Brain microvascular endothelial cell (primary cell): ENCODE measurements around the gene SYAP1.
A peak's percentile ranks its signal among the peaks of the same experiment; 100 is the strongest.

Source experiments
- DNase-seq: peaks from one replicate; pipeline ENCODE4 v3.0.0-alpha.2; 2020
- H3K27ac ChIP-seq: fragments of 250-450 bp; sonication (Bioruptor Pico); 2 replicates; pipeline ENCODE4 v1.5.1; 2020; ENCODE audit warnings: mild to moderate bottlenecking, moderate library complexity
- H3K27me3 ChIP-seq: fragments of 250-450 bp; sonication (Bioruptor Pico); replicated peaks from 2 replicates; pipeline ENCODE4 v1.5.1; 2020; ENCODE audit warnings: mild to moderate bottlenecking
- H3K36me3 ChIP-seq: fragments of 250-450 bp; sonication (Bioruptor Pico); replicated peaks from 2 replicates; pipeline ENCODE4 v1.5.1; 2020; ENCODE audit warnings: mild to moderate bottlenecking
- H3K4me3 ChIP-seq: 2 replicates; pipeline ENCODE4 v1.5.1; 2011; ENCODE audit warnings: low read depth, mild to moderate bottlenecking, control low read depth, low read length, moderate library complexity
- in situ Hi-C: cut with HindIII; loops from 2 replicates; pipeline ENCODE4 v1.10.0; 2017; ENCODE audit warnings: low sequenced_read_pairs, low pct_ligation_motif_present
- TF ChIP-seq, protein P1 (sequence below): IDR thresholded peaks from 2 replicates; pipeline ENCODE4 v1.5.1; 2011; ENCODE audit warnings: low read depth, mild to moderate bottlenecking, moderate library complexity, low read length, control low read depth, inconsistent platforms; ENCODE audit errors: missing control alignments

SYAP1 gene

DNA sequence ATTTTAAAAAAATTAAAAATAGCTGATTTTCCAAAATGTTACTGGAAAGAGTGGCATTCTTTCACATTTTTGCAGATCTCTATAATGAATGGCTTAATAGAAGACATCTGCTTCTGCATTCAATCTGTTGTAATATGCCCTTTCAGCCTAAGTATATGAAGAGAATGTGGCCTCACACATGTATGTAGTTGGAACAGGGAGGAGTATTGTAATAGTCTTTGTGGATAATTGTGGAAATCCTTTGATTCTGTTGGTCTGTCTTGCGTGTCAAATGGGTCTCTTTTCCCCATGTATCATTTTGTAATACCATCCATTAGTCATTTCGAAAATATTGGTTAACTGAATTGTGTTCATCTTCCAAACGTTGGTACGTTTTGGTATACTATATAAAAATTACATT is 78.4 kb downstream of the SYAP1 start:
- TF ChIP-seq, protein P1, sequence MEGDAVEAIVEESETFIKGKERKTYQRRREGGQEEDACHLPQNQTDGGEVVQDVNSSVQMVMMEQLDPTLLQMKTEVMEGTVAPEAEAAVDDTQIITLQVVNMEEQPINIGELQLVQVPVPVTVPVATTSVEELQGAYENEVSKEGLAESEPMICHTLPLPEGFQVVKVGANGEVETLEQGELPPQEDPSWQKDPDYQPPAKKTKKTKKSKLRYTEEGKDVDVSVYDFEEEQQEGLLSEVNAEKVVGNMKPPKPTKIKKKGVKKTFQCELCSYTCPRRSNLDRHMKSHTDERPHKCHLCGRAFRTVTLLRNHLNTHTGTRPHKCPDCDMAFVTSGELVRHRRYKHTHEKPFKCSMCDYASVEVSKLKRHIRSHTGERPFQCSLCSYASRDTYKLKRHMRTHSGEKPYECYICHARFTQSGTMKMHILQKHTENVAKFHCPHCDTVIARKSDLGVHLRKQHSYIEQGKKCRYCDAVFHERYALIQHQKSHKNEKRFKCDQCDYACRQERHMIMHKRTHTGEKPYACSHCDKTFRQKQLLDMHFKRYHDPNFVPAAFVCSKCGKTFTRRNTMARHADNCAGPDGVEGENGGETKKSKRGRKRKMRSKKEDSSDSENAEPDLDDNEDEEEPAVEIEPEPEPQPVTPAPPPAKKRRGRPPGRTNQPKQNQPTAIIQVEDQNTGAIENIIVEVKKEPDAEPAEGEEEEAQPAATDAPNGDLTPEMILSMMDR = no peak
- DNase-seq = no peak
- Histone ChIP-seq H3K36me3 (no peaks in the 10 kb centered on the region), H3K27ac (no peak overlapping the region), H3K27me3 (no peaks in the 10 kb centered on the region), H3K4me3 (no peak overlapping the region)
- in situ Hi-C loops = no loop called here

DNA sequence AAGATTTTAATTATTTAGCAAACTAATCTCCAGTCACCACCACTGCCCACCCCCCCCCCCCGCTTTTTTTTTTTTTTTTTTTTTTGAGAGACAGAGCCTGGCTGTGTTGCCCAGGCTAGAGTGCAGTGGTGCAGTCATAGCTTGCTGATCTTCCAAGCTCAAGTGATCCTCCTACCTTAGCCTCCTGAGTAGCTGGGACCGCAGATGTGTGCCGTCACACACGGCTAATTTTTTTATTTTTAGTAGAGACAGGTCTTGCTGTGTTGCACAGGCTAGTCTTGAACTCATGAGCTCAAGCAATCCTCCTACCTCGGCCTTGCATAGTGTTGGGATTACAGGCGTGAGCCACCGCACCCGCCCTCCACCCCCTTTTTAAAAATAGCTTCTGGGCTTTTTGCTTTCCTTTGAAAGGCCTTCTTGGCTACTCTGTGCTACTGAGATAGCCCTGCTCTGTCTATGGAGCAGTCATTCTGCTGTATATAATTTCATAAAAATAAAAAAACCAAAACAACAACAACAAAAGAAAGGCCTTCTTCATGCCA is 85.6 kb downstream of the SYAP1 start:
- H3K4me3 ChIP-seq = no peak overlapping the region
- TF ChIP-seq, protein P1 = no peak
- H3K27me3 ChIP-seq = no peaks in the 10 kb centered on the region
- H3K36me3 ChIP-seq = no peaks in the 10 kb centered on the region
- in situ Hi-C loops = no loop called here
- H3K27ac ChIP-seq = no peak overlapping the region
- DNase-seq = no peak

DNA sequence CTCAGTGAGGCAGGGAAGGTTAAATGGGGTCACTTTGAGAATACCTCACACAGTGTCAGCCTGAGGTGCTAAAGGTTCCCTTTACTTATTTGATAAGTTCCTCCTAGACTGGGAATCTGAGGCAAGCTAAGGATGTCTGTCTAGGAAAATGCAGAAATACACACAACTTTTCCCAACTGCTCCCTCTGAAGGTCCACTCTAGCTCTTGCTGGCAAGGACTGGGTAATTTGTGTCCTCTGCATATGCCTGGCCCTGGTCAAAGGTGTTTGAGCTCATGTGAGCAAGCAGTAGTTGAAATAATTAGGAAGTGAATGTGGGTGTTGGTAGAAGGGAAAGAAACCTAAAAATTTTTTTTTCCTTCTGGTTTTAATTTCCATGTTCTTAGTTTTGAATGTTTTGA is 88.1 kb downstream of the SYAP1 start:
- TF ChIP-seq, protein P1 = no peak
- in situ Hi-C loops = no loop called here
- H3K27me3 ChIP-seq = no peaks in the 10 kb centered on the region
- no peak for DNase-seq
- H3K27ac ChIP-seq = no peak overlapping the region
- no peaks in the 10 kb centered on the region for H3K36me3 ChIP-seq
- no peak overlapping the region for H3K4me3 ChIP-seq

DNA sequence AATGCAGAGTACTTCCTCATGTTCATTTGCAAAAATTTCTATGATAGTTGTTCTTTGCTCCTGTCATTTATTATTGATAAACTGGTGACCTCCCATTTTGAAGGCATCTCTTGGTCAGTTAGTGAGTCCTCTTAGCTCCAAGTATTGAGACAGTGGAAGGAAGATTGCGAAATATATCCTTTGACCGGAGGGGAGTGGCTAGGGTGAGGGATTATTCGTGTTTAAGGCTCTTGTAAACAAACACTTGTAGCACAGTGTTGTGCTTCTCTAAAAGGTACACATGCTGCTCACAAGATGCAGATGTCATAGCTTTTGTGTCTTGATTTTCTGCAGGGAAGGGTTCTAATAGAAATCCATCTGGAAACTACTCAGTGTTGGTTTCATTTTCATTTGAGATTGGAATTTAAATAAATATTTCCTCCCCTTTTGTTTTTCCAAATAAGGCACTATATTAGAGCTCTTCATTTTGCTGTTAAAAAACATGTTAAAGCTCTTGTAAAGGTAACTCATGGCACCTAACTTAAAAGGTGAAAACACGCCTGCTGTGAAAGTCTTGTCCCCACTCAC is 88.6 kb downstream of the SYAP1 start:
- DNase-seq = peak; percentile 15
- in situ Hi-C loops = no loop called here
- Histone ChIP-seq H3K27me3 (no peaks in the 10 kb centered on the region), H3K4me3 (peak overlapping the region; percentile 35), H3K27ac (no peak overlapping the region), H3K36me3 (no peaks in the 10 kb centered on the region)
- TF ChIP-seq, protein P1 = no peak

DNA sequence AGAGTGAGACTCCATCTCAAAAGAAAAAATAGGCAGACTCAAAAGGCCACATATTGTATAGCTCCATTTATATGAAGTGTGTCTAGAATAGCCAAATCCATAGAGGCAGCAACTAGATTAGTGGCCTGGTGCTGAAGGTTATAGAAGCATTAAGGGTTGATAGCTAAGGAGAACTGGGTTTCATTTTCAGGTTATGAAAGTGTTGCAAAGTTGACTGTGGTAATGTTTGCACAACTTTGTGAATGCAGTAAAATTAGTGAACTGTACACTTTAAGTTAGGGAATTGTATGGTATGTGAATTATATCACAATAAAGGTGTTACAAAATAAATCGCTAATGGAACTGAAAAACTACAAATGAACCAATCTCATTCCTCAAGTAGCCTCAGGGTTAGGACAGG is 95.2 kb downstream of the SYAP1 start:
- no peak overlapping the region for H3K27ac ChIP-seq
- no peaks in the 10 kb centered on the region for H3K36me3 ChIP-seq
- TF ChIP-seq, protein P1 = no peak
- in situ Hi-C loops = no loop called here
- H3K4me3 ChIP-seq = no peak overlapping the region
- no peak for DNase-seq
- no peaks in the 10 kb centered on the region for H3K27me3 ChIP-seq
